A549 (cell line): Measurements from ENCODE around the gene GPR35. TPM values are rescaled to one million over a fixed set of nuclear protein-coding genes. Genes with fewer than 3 reads are reported as not detected.

Experiments used
- ATAC-seq, 2 experiments: fragments of 200-7000 bp in 1 of 2; fragments of >200 bp in 1 of 2; cut with Nextera tagmentation in 1 of 2; cut with Tn5 transposase in 1 of 2; 3 replicates each; pipeline versions ENCODE4 v1.8.0 to v1.9.1; 2018 to 2020; ENCODE audit warnings: mild to moderate bottlenecking in 1 of 2, moderate library complexity in 1 of 2
- CTCF ChIA-PET: fragments of 300-600 bp; sonication (Branson Sonifier 250); formaldehyde crosslinking; extraction: SDS; loops from one replicate; lab custom pipeline; 2021; ENCODE audit warnings: antibody characterized with exemption, inconsistent platforms; lab: Yijun Ruan, JAX
- POLR2A ChIA-PET: fragments of 350-600 bp; formaldehyde crosslinking; extraction: SDS; loops from one replicate; lab custom pipeline; 2021; ENCODE audit warnings: antibody characterized with exemption, inconsistent platforms; lab: Yijun Ruan, JAX
- DNase-seq, 2 experiments: peaks; one replicate each; pipeline versions ENCODE4 v3.0.0 to v3.0.0-alpha.2; 2011 to 2016; ENCODE audit warnings: low read depth in 1 of 2, low spot score in 1 of 2
- FAIRE-seq: peaks from 2 replicates; lab custom pipeline; 2011; peaks lifted over from hg19 to GRCh38; lab: Jason Lieb, UNC
- H3K27ac ChIP-seq, 2 experiments: fragments of >200 bp; sonication (Bioruptor Twin); formaldehyde crosslinking; 3 replicates each; pipeline ENCODE4 v1.5.1; 2016 to 2017
- H3K4me1 ChIP-seq: fragments of >200 bp; sonication (Bioruptor Twin); formaldehyde crosslinking; 3 replicates; pipeline ENCODE4 v1.6.1; 2016
- H3K4me2 ChIP-seq: fragments of >200 bp; sonication (Bioruptor Twin); formaldehyde crosslinking; 3 replicates; pipeline ENCODE4 v1.6.1; 2016
- H3K4me3 ChIP-seq: fragments of >200 bp; sonication (Bioruptor Twin); formaldehyde crosslinking; 3 replicates; pipeline ENCODE4 v1.5.1; 2016
- H3K9me3 ChIP-seq: fragments of >200 bp; sonication (Bioruptor Twin); formaldehyde crosslinking; 3 replicates; pipeline ENCODE4 v1.6.1; 2016
- BCL3 ChIP-seq: fragments of >200 bp; sonication (Bioruptor Twin); formaldehyde crosslinking; IDR thresholded peaks from 3 replicates; pipeline ENCODE4 v1.6.1; 2016
- BHLHE40 ChIP-seq: IDR thresholded peaks from 2 replicates; pipeline ENCODE4 v1.6.1; 2012; ENCODE audit warnings: low read depth, low read length, inconsistent platforms
- CTCF ChIP-seq: fragments of >200 bp; sonication (Bioruptor Twin); formaldehyde crosslinking; IDR thresholded peaks from 3 replicates; pipeline ENCODE4 v1.5.1; 2016
- E2F6 ChIP-seq: IDR thresholded peaks from 2 replicates; pipeline ENCODE4 v1.6.1; 2012; ENCODE audit warnings: low read depth, borderline replicate concordance
- EP300 ChIP-seq, 2 experiments: fragments of >200 bp; sonication (Bioruptor Twin); formaldehyde crosslinking; IDR thresholded peaks; 2 replicates in 1 of 2; 3 replicates in 1 of 2; pipeline ENCODE4 v1.6.1; 2016 to 2017
- FOSB ChIP-seq: fragments of 250-450 bp; sonication (Bioruptor Pico); IDR thresholded peaks from 2 replicates; pipeline ENCODE4 v1.5.0; 2020; ENCODE audit warnings: mild to moderate bottlenecking, moderate library complexity
- HOXA7 ChIP-seq: fragments of 250-450 bp; sonication (Bioruptor Pico); IDR thresholded peaks from 2 replicates; pipeline ENCODE4 v1.5.0; 2020; ENCODE audit warnings: mild to moderate bottlenecking, moderate library complexity
- HOXB5 ChIP-seq: fragments of 250-450 bp; sonication (Bioruptor Pico); IDR thresholded peaks from 2 replicates; pipeline ENCODE4 v1.5.0; 2020; ENCODE audit warnings: mild to moderate bottlenecking, moderate library complexity
- JUN ChIP-seq, 2 experiments: fragments of >200 bp; sonication (Bioruptor Twin); formaldehyde crosslinking; IDR thresholded peaks; 2 replicates in 1 of 2; 3 replicates in 1 of 2; pipeline ENCODE4 v1.6.1; 2016 to 2017
- KDM5A ChIP-seq: fragments of 200-600 bp; sonication (generic); IDR thresholded peaks from 2 replicates; pipeline ENCODE4 v1.6.1; 2016; ENCODE audit warnings: antibody characterized with exemption, mild to moderate bottlenecking
- MYC ChIP-seq: IDR thresholded peaks from 2 replicates; pipeline ENCODE4 v1.6.1; 2012; ENCODE audit warnings: mild to moderate bottlenecking, inconsistent platforms, low read length, improper control_type of control experiment, borderline replicate concordance
- PBX3 ChIP-seq: IDR thresholded peaks from 2 replicates; pipeline ENCODE4 v1.6.1; 2012
- POLR2AphosphoS2 ChIP-seq: conservative IDR thresholded peaks from 2 replicates; pipeline ENCODE4 v1.6.1; 2012; ENCODE audit warnings: low read length, improper control_type of control experiment, inconsistent platforms
- TP53 ChIP-seq: fragments of 250-450 bp; sonication (Bioruptor Pico); IDR thresholded peaks from 2 replicates; pipeline ENCODE4 v1.5.0; 2021; ENCODE audit warnings: mild to moderate bottlenecking, moderate library complexity
- USF2 ChIP-seq: fragments of 450-650 bp; IDR thresholded peaks from 2 replicates; pipeline ENCODE4 v1.6.1; 2014; ENCODE audit warnings: antibody characterized with exemption
- ZNF302 ChIP-seq: fragments of 250-450 bp; sonication (Bioruptor Pico); IDR thresholded peaks from 2 replicates; pipeline ENCODE4 v1.9.0; 2021; ENCODE audit warnings: inconsistent platforms, mild to moderate bottlenecking, moderate library complexity
- WGBS: methylation state at CpG from one replicate; pipeline ENCODE4 v1.1.6; 2017; ENCODE audit errors: missing lambda C conversion rate; 5-methylcytosine and 5-hydroxymethylcytosine counted together
- polyA plus RNA-seq, 4 experiments: library from polyadenylated mRNA; depleted of rRNA in 3 of 4; stranded (reverse); fragments of >200 nt; fragmentation: RNase III in 1 of 4; extraction: RNeasy Plus Mini Kit Qiagen cat#74134 plus additional on column Dnase treatment in 1 of 4; gene quantifications; 2 replicates in 3 of 4; 3 replicates in 1 of 4; pipeline ENCODE4 v1.2.3, GENCODE V29; 2011 to 2017

GPR35 gene
- polyA plus RNA-seq, 2 of the 4 experiments (the other 2 are of a cell fraction) = 0.65 to 0.90 TPM

GRCh38 chr2:240624011-240624949 is 1.0 kb upstream of the GPR35 start:
- no peak overlapping the region for H3K27ac ChIP-seq
- no peak for DNase-seq
- H3K4me1 ChIP-seq = no peaks in the 10 kb centered on the region
- H3K9me3 ChIP-seq = no peaks in the 10 kb centered on the region
- no peak for TF ChIP-seq EP300 (IDR thresholded peaks at IDR 0.05)
- TF ChIP-seq ZNF302 (CRISPR knock-in tag) = no peak
- TF ChIP-seq POLR2AphosphoS2 = no peak
- no peak for TF ChIP-seq HOXB5
- no peak for TF ChIP-seq BCL3
- TF ChIP-seq BHLHE40 = no peak
- no peak for TF ChIP-seq JUN (IDR thresholded peaks at IDR 0.05)
- WGBS = 85% methylated on average over 13 of the region's 24 CpGs
- ChIA-PET CTCF (interaction anchor here (1.6 kb wide), 1 partner anchor 227 kb away, joined by 4 read pairs; no protein-coding TSS in a partner anchor), POLR2A (no interaction called here)
- H3K4me3 ChIP-seq = no peak overlapping the region
- ATAC-seq = peak; percentile 21 to 33; a peak in 4 of 6 replicates
- FAIRE-seq = no peak
- H3K4me2 ChIP-seq = no peak overlapping the region

GRCh38 chr2:240626531-240627300 is 1.4 kb downstream of the GPR35 start:
- CTCF ChIA-PET = interaction anchor here (1.1 to 1.3 kb wide), 2 partner anchors 10 to 22 kb away, joined by 3 read pairs; no protein-coding TSS in a partner anchor
- no peak for FAIRE-seq

More at GRCh38 chr2:240626531-240627300, 1.4 kb downstream of the GPR35 start:
- POLR2A ChIA-PET = no interaction called here
- Histone ChIP-seq H3K27ac (no peak overlapping the region), H3K9me3 (no peaks in the 10 kb centered on the region), H3K4me2 (no peak overlapping the region), H3K4me3 (no peak overlapping the region), H3K4me1 (no peaks in the 10 kb centered on the region)
- DNase-seq (no peak), ATAC-seq (no peak)
- 62% methylated on average over 17 of the region's 21 CpGs for WGBS
- TF ChIP-seq FOSB (CRISPR knock-in tag) = no peak
- TF ChIP-seq TP53 (CRISPR knock-in tag) = no peak
- TF ChIP-seq CTCF = no peak
- TF ChIP-seq MYC = no peak
- no peak for TF ChIP-seq PBX3
- TF ChIP-seq USF2 = no peak
- TF ChIP-seq E2F6 = no peak
- no peak for TF ChIP-seq HOXA7 (CRISPR knock-in tag)
- TF ChIP-seq KDM5A = no peak
